PC-9 (cell line): Measurements from ENCODE around the gene LSM12.

Experiments
- EZH2 ChIP-seq: fragments of 200-600 bp; sonication (generic); IDR thresholded peaks from 2 replicates; pipeline ENCODE4 v1.8.0; 2017; ENCODE audit warnings: antibody characterized with exemption, low read depth
- TF ChIP-seq, protein P1 (sequence below): fragments of 200-600 bp; sonication (generic); conservative IDR thresholded peaks from 2 replicates; pipeline ENCODE4 v1.6.1; 2017; ENCODE audit warnings: mixed run types, antibody characterized with exemption, mild to moderate bottlenecking, moderate library complexity

DNA sequence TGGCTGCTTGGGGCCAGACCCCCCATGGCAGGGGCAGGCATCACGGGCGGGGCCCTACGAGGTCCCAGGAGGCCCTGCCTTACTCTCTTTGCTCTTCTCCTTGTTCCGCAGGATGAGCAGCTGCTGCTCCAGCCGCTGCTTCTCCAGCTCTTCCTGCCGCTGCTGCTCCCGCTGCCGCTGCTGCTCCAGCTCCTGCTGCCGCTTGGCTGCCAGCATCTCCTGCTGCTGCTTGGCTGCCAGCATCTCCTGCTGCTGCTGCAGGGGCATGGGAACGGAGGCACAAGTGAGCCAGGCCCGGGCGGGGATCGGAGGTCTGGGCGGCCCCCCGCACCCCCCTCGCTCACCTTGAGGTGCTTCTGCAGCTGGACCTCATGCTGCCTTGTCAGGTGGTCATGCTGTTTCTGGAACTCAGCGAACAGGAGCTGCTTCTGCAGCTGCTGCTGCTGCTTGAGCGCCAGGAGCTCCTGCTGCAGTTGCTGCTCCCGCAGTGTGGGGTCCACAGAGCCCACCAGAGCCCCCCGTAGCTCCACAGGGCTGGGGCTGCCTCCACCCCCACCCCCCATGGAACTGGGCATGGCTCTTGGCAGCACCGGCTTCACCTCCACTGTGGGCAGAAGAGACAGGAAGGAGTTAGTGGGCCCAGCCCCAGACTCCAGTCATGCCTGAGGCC, 26.9 kb upstream of the LSM12 start:
- TF ChIP-seq, protein P1, sequence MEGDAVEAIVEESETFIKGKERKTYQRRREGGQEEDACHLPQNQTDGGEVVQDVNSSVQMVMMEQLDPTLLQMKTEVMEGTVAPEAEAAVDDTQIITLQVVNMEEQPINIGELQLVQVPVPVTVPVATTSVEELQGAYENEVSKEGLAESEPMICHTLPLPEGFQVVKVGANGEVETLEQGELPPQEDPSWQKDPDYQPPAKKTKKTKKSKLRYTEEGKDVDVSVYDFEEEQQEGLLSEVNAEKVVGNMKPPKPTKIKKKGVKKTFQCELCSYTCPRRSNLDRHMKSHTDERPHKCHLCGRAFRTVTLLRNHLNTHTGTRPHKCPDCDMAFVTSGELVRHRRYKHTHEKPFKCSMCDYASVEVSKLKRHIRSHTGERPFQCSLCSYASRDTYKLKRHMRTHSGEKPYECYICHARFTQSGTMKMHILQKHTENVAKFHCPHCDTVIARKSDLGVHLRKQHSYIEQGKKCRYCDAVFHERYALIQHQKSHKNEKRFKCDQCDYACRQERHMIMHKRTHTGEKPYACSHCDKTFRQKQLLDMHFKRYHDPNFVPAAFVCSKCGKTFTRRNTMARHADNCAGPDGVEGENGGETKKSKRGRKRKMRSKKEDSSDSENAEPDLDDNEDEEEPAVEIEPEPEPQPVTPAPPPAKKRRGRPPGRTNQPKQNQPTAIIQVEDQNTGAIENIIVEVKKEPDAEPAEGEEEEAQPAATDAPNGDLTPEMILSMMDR: no peak
- no peak for TF ChIP-seq EZH2
